ENCODE results near the gene CREB3. TPM values are rescaled to one million over a fixed set of nuclear protein-coding genes. Genes with fewer than 3 reads are reported as not detected.

CREB3 gene, protein sequence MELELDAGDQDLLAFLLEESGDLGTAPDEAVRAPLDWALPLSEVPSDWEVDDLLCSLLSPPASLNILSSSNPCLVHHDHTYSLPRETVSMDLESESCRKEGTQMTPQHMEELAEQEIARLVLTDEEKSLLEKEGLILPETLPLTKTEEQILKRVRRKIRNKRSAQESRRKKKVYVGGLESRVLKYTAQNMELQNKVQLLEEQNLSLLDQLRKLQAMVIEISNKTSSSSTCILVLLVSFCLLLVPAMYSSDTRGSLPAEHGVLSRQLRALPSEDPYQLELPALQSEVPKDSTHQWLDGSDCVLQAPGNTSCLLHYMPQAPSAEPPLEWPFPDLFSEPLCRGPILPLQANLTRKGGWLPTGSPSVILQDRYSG
- total RNA-seq (2014; rRNA removed) (34.8 and 47.1 TPM in 2 replicates), Bru-seq, nascent RNA (percentile 85 among the genes with signal in this experiment), BruChase-seq, experiment 1, labeled RNA remaining after a 6-hour chase (percentile 93 among the genes with signal in this experiment), BruChase-seq, experiment 2, labeled RNA remaining after a 2-hour chase (percentile 83 among the genes with signal in this experiment)
- long read RNA-seq, transcript CREB3-201 (9 exons, 1,832 nt) = major isoform, 125 of 141 reads
- long read RNA-seq, partial matches to known transcripts = 5 of 141 reads
- long read RNA-seq, other reads (novel, unspliced or antisense) = 9 of 141 reads

DNA sequence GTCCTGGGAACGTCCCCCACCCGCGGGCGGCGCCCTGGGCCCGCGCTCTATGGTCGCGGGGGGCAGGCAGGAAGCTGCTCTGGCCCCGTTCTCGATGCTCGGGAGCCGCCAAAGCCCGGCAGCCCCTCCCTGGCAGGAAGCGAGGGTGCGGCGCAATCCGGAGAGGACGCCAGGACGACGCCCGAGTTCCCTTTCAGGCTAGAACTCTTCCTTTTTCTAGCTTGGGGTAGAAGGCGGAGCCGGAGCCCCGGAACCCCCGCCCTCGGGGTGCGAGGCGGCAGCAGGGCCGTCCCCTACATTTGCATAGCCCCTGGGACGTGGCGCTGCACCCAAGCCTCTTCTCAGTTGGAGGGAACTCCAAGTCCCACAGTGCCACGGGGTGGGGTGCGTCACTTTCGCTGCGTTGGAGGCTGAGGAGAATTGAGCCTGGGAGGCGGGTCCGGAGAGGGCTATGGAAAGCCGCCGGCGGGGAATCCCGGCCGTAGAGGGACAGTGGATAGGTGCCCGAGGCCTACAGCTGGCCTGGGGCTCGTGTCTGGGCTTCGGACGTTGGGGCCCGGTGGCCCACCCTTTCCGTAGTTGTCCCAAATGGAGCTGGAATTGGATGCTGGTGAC lies at the start of gene CREB3, which contains the start of gene TLN1:
CREB3 (plus strand) TSS at position 482 of the 615 bp plus-strand sequence; CDS start at position 589, 107 bp downstream.
TLN1 (minus strand) TSS at position 11 of the 615 bp plus-strand sequence. CDS start 6,501 bp downstream, outside the sequence.
- ATAC-seq = peak; percentile 74
- H4K20me1 ChIP-seq (ENCODE audit: low read length) = no peaks in the 10 kb centered on the region
- H3F3A ChIP-seq (ENCODE audit: low read length, unreplicated experiment) = no peaks in the 10 kb centered on the region
- H3K4me1 ChIP-seq (ENCODE audit: insufficient read depth, low read length) = peaks cover 53% of the 10 kb centered on the region
- ChIA-PET POLR2A (ENCODE audit: unreplicated experiment) (interaction anchor here (0.6 to 1.8 kb wide), 3 partner anchors 18 to 617 kb away, joined by 4 to 6 read pairs (median 5); no protein-coding TSS in a partner anchor), CTCF (interaction anchor here (1.1 to 1.3 kb wide), 2 partner anchors 36 to 71 kb away, joined by 3 to 5 read pairs; no protein-coding TSS in a partner anchor)
- H3K27ac ChIP-seq (ENCODE audit: low read length) = peak within 1 kb of the TSS; percentile 84
- intact Hi-C loops (cut with micrococcal nuclease) = loop anchor here (1.0 kb wide), 1 partner anchor 128 kb away; no protein-coding TSS in a partner anchor
- H3K9ac ChIP-seq (ENCODE audit: low read length) = peak within 1 kb of the TSS; percentile 94
- DNase-seq = peak; percentile 96
- H3K27me3 ChIP-seq (ENCODE audit: low read length) = no peaks in the 10 kb centered on the region
- H3K4me2 ChIP-seq (ENCODE audit: low read length) = peak within 1 kb of the TSS; percentile 90
- no TSS peak for BruUV-seq (replicated peaks)
- H3K9me2 ChIP-seq (replicated peaks; ENCODE audit: low read length) = no peaks in the 10 kb centered on the region
- H3K4me3 ChIP-seq (ENCODE audit: low read length) = peak within 1 kb of the TSS; percentile 90
- H3K9me3 ChIP-seq (ENCODE audit: low read length) = no peaks in the 10 kb centered on the region
- peak within 1 kb of the TSS; percentile 81 for H2AFZ ChIP-seq (ENCODE audit: low read length)
- peaks cover 58% of the 10 kb centered on the region for H3K79me2 ChIP-seq (ENCODE audit: low read length)
- TF ChIP-seq, protein P1, sequence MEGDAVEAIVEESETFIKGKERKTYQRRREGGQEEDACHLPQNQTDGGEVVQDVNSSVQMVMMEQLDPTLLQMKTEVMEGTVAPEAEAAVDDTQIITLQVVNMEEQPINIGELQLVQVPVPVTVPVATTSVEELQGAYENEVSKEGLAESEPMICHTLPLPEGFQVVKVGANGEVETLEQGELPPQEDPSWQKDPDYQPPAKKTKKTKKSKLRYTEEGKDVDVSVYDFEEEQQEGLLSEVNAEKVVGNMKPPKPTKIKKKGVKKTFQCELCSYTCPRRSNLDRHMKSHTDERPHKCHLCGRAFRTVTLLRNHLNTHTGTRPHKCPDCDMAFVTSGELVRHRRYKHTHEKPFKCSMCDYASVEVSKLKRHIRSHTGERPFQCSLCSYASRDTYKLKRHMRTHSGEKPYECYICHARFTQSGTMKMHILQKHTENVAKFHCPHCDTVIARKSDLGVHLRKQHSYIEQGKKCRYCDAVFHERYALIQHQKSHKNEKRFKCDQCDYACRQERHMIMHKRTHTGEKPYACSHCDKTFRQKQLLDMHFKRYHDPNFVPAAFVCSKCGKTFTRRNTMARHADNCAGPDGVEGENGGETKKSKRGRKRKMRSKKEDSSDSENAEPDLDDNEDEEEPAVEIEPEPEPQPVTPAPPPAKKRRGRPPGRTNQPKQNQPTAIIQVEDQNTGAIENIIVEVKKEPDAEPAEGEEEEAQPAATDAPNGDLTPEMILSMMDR (conservative IDR thresholded peaks at IDR 0.05; ENCODE audit: low read depth, low read length) = peak; percentile 21; the same call in 1 of the 2 replicates
- TF ChIP-seq EZH2phosphoT487 (IDR thresholded peaks at IDR 0.05; ENCODE audit: borderline replicate concordance, low read length) = no peak
- peaks cover 18% of the 10 kb centered on the region for H3K36me3 ChIP-seq (ENCODE audit: low read depth, low read length)

DNA sequence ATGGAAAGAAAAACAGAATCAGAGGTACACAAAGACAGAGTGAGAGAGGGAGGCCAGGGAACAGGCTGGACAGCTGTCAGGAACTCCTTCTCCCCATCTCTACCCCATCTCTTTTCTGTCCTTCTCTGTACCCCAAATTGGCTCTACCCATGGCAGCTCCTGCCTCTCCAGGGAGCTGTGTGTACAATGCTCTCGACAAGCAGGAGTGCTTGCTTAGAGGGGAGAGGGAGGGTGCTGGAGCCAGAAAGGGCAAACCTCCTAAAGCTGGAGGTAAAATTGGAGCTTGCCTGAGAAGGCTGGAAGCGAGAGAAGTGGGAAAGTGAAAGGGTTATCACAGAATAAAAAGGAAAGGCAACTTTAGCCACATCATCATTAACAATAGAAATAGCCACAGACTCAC lies 49.1 kb upstream of the CREB3 start:
- no peaks in the 10 kb centered on the region for H4K20me1 ChIP-seq (ENCODE audit: low read length)
- no peaks in the 10 kb centered on the region for H3K36me3 ChIP-seq (ENCODE audit: low read depth, low read length)
- no peaks in the 10 kb centered on the region for H3K27me3 ChIP-seq (ENCODE audit: low read length)
- POLR2A ChIA-PET (ENCODE audit: unreplicated experiment) = no interaction called here
- peaks cover 6% of the 10 kb centered on the region for H3K4me1 ChIP-seq (ENCODE audit: insufficient read depth, low read length)
- ATAC-seq (no peak), DNase-seq (no peak)
- TF ChIP-seq EZH2 (IDR thresholded peaks at IDR 0.05; ENCODE audit: low read length, unreplicated experiment) = no peak
- TF ChIP-seq, protein P1 (conservative IDR thresholded peaks at IDR 0.05; ENCODE audit: low read depth, low read length) = no peak
- no peak for TF ChIP-seq EZH2phosphoT487 (IDR thresholded peaks at IDR 0.05; ENCODE audit: borderline replicate concordance, low read length)
- H2AFZ ChIP-seq (ENCODE audit: low read length) = no peak overlapping the region
- H3K79me2 ChIP-seq (ENCODE audit: low read length) = no peaks in the 10 kb centered on the region
- H3K27ac ChIP-seq (ENCODE audit: low read length) = no peak overlapping the region
- no peak overlapping the region for H3K4me3 ChIP-seq (ENCODE audit: low read length)
- no TSS peak for BruUV-seq (replicated peaks)
- no peaks in the 10 kb centered on the region for H3K9me3 ChIP-seq (ENCODE audit: low read length)
- intact Hi-C loops (cut with micrococcal nuclease) = no loop called here
- H3K4me2 ChIP-seq (ENCODE audit: low read length) = no peak overlapping the region
- no peaks in the 10 kb centered on the region for H3K9me2 ChIP-seq (replicated peaks; ENCODE audit: low read length)
- CTCF ChIA-PET = no interaction called here
- no peaks in the 10 kb centered on the region for H3F3A ChIP-seq (ENCODE audit: low read length, unreplicated experiment)
- no peak overlapping the region for H3K9ac ChIP-seq (ENCODE audit: low read length)
